ENCODE data around the gene LONP2. TPM values are rescaled to one million over a fixed set of nuclear protein-coding genes. Genes with fewer than 3 reads are reported as not detected.
A peak's percentile ranks its signal among the peaks of the same experiment; 100 is the strongest.
"Not testable (repeated sequence)": the region's sequence is repeated elsewhere in the genome, so short reads cannot be mapped to it uniquely, and the experiment has no call there.

LONP2 gene
- total RNA-seq, 2 donors from 2014 or later: 54.3 to 71.6 TPM

DNA sequence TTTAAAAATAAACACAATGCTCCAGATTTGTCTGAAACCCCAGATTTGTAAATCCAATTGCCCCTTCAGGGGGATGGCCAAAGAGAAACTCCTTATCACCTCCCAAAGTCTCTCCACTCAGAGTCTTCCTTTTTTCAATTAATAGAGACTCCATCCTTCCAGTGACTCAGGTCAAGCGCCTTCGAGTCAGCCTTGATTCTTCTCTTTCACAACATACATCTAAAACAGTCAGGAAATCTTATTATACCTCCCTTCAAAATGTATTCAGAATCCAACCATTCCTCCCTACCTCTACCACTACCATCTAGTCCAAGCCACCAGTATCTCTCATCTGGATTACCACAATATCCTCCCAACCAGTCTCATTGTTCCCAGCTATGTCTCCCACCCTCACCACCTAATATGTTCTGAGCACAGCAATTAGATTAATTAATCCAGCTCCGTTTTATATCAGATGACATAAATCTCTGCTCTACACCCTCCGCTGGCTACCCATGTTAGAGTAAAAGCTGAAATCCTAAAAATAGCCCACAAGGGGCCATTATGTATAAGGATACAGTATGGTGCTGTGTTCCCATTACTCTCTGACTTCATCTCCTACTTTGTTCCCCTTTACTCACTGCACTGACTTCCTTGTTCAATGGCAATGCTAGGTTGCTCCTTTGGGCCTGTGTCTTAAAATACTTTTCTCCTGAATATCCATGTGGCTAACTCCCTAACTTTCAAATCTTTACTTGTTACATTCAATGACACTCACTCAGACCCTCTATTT lies 129.3 kb downstream of the LONP2 start:
- intact Hi-C loops (cut with DNase I): no loop called here
- peak in 1 of 2 donors; percentile 60 for ATAC-seq
- DNase-seq: no peak

DNA sequence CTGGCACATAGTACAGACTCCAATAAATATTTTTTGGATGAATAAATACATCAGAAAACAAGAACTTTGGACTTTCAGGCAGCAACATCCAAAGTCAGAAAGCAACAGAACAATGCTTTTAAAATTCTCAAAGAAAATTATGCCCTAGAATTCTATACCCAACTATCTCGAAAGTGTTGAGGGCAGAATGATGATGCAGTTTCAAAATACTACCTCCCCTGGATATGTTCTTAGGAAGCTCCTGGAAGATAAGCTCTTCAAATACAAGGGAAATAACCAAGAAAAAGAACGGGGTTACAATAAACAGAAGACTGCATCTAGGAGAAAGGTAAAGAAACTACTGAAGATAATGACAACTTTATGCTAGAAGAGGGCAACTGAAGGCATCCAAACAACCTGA lies 130.2 kb downstream of the LONP2 start:
- ATAC-seq (peak in 1 of 2 donors; percentile 12), DNase-seq (no peak)
- intact Hi-C loops (cut with DNase I): no loop called here

DNA sequence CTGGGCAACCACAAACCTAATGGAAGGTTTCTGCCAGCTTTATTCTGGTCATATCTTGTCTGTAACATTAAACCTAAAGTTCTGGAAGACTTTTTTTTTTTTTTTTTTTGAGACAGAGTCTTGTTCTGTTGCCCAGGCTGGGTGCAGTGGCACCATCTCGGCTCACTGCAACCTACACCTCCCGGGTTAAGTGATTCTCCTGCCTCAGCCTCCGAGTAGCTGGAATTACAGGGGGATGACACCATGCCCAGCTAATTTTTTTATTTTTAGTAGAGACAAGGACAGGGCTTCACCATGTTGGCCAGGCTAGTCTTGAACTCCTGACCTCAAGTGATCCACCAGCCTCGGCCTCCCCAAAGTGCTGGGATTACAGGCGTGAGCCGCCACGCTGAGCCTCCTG lies 133.2 kb downstream of the LONP2 start:
- intact Hi-C loops (cut with DNase I); DNase-seq; ATAC-seq: not testable (repeated sequence)

GRCh38 chr16:48378276-48378675 lies 134.2 kb downstream of the LONP2 start:
- intact Hi-C loops (cut with DNase I): no loop called here
- DNase-seq (no peak), ATAC-seq (no peak)

GRCh38 chr16:48378836-48379235 lies 134.7 kb downstream of the LONP2 start:
- intact Hi-C loops (cut with DNase I): no loop called here
- peak; percentile 6 to 13 for ATAC-seq
- DNase-seq: no peak

DNA sequence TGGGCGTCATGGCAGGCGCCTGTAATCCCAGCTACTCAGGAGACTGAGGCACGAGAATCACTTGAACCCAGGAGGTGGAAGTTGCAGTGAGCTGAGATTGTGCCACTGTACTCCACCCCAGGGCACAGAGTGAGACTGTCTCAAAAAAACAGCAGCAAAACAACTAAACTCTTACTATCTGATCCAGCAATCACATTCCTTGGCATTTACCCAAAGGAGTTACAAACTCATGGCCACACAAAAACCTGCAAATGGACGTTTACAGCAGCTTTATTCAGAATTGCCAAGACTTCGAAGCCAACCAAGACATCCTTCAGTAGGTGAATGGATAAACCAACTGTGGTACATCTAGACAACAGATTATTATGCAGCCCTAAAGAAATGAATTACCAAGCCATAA lies 137.1 kb downstream of the LONP2 start:
- no peak for ATAC-seq
- intact Hi-C loops (cut with DNase I): loop anchor here in 1 of 2 donors (10.0 kb wide), 1 partner anchor 154 kb away; no protein-coding TSS in a partner anchor
- no peak for DNase-seq

- no peak for ATAC-seq
- intact Hi-C loops (cut with DNase I): loop anchor here in 1 of 2 donors (10.0 kb wide), 1 partner anchor 153 kb away; no protein-coding TSS in a partner anchor
- no peak for DNase-seq
Observed at GRCh38 chr16:48382131-48382530, 138.0 kb downstream of the LONP2 start.

DNA sequence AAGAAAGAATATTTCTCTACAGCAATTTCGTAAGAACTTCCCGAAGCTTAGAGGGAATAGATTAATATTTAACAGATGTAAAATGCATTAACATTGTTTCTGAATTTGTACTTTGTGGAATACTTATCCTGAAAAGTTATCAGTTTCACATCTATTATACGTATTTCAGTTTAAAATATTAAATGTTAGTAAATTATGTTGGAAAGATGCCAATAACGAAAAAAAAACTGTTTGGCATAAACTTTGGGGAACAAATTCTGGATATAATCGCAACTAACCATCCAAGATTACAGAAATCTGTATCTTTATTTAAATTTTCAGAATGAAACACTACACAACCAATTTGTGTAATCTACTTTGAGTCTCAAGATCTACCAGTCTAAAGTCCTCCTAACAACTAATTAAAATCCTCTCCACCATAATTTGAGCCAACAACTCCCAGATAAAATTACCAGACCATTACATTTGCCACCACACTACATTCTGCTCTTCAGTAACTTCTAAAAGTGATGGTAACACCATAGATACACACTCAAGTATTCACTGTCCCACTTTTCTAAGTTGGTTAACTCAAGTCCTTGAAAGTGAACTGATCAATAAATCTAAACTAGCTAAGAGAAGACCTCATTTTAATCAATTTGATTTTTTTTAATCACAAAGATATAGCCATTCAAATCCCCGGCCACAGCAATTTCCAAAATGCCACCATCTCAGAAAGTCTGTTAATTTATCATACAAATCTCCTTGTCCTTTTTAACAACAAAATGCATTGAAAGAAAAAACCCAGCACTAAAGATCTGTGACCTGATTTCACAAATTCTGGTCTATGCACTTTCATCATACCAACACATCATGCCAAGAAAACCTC lies 139.1 kb downstream of the LONP2 start:
- intact Hi-C loops (cut with DNase I): loop anchor here in 1 of 2 donors (10.0 kb wide), 1 partner anchor 152 kb away; no protein-coding TSS in a partner anchor

DNA sequence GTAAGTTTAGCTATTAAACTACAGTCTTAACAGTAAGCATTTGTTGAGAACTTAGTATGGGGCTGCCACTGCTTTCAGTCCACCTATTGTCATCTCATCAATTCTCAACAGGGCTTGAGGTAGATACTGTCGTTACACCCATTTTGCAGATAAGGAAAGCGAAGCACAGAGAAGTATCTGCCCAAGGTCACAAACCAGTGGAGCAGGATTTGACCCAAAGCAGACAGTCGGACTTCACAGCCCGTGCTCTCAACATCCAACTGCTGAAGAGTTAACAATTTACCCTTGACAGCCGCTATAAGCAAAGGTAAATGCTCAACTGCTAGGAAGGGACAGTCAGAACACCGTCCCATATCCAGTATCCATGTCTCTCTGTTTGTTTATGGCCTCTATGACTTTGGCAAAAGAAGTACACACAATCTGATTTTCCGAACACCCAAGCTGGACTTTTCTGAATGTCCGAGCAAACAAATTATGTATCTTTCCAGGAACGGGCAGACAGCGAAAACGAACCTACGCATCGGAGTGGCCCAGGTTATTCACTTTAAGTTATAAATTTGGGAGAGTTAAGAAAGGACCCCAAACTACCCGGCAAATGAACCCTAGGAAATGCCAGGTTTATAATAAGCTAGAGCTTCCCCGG lies 139.9 kb downstream of the LONP2 start:
- intact Hi-C loops (cut with DNase I): loop anchor here in 1 of 2 donors (10.0 kb wide), 1 partner anchor 151 kb away; no protein-coding TSS in a partner anchor
- no peak for DNase-seq
- ATAC-seq: no peak

More for the DNA sequence above, 139.1 kb downstream of the LONP2 start:
- ATAC-seq (no peak), DNase-seq (no peak)

GRCh38 chr16:48384520-48385252 lies 140.6 kb downstream of the LONP2 start:
- intact Hi-C loops (cut with DNase I): loop anchor here in 1 of 2 donors (10.0 kb wide), 1 partner anchor 150 kb away; no protein-coding TSS in a partner anchor
- peak; percentile 51 to 69 for ATAC-seq
- DNase-seq: peak; percentile 72

DNA sequence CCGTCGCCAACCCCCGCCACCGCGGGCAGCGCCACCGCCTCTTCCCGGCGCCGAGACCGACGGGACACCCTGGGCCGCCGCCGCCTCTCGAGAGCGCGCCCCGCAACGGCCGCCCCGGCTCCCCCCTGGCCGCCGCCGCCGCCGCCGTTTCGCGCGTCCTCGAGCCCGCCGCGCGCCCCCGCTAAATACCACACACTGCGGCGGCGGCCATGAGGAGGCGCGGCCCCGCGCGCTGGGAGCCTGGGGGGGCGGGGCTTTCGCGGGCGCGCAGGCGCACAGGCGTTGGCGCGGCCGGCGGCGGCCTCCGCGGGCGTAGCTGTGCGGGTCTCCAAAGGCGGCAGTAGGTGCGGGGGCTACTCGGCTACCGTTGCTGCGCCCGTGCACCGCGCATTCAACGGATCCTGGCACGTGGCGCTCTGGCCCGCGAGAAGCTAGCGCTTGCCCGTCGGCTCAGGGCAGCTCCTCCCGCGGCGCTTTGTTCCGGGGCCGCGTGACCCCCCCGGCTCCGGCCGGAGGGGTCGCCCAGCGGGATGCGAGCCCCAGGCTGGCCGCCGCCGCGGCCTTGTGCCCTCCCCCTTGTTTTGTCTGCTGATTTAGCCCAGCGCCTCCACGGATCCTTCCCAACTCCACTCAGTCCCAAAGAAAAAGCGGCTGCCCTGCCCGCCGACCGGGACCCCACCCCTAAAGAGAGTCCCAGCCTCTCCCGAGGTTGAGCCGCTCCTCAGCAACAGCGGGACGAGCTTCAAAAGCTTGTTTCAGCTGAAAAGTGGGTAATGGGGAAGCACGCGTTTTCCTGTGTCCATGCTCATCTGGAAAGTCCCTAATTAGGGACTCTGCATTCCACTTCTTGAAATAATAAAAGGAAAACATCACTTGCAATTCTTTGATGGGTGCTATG lies 141.4 kb downstream of the LONP2 start, which contains the start of gene SIAH1:
SIAH1 (minus strand) TSS at position 161 of the 898 bp plus-strand sequence. CDS start 22,985 bp downstream, outside the sequence.
- peak; percentile 93 to 96 for ATAC-seq
- intact Hi-C loops (cut with DNase I): loop anchor here in 1 of 2 donors (10.0 kb wide), 1 partner anchor 149 kb away; no protein-coding TSS in a partner anchor
- peak; percentile 88 for DNase-seq

GRCh38 chr16:48386559-48387312 lies 142.6 kb downstream of the LONP2 start:
- DNase-seq (no peak), ATAC-seq (no peak)
- intact Hi-C loops (cut with DNase I): loop anchor here in 1 of 2 donors (10.0 kb wide), 1 partner anchor 148 kb away; no protein-coding TSS in a partner anchor

DNA sequence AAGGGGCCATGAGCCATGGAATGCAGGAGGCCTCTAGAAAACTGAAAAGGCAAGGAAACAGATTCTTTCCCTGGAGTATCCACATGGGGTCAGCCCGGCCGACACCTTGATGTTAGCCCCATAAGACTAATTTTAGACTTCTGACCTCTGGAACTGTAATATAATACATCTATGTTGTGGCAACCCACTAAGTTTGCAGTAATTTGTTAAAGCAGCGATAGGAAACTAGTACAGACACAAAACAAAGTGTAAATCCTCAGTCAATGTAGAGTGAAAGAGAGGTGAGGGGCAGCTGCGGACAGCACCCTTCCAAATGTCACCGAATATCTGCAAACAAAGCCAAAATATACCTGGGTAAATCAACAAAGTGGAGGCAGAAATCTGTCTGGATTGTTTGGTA lies 148.3 kb downstream of the LONP2 start:
- intact Hi-C loops (cut with DNase I): no loop called here
- ATAC-seq (no peak), DNase-seq (no peak)

DNA sequence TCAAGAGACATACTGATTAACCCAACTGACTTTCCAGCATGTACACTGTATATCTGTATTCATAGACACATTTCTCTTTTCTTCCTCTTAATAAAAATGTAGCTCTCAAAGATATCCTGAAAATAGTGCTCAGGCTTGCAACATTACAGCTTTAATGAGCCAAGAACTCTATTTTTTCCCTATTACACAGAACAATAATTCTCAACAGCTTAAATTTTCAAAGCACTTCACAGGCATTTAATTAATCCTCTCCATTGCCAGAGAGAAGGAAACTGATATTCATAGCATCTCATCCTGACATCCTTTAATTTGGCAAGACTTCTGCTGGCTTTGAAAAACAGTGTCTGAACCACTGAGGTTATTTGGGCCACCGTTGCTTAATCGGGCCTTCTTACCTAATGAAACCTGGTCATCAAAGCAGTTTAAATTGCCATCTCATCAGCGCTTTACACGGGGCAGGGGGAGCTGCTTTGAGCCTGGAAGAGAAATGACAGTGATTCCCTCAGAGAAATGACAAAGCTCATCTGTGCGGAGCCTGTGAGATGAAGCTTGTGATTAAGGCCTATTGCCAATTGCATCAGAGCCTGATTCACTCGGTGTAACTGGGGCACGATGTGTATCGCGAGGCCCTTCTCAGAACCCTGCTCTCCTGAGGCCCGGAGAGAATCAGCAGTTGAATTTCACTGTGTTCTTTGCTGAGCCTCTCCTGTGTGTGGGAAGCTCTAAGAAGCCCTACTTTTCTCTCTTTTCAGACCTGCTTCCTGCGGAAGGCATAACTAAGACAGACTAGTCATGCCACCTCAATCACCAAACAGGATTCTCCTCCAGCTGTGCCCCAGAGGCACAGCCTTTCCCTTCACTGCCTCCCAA lies 149.6 kb downstream of the LONP2 start:
- intact Hi-C loops (cut with DNase I): no loop called here
- peak; percentile 54 to 55 for ATAC-seq
- no peak for DNase-seq

GRCh38 chr16:48394355-48394703 lies 150.2 kb downstream of the LONP2 start:
- no peak for DNase-seq
- intact Hi-C loops (cut with DNase I): no loop called here
- no peak for ATAC-seq

DNA sequence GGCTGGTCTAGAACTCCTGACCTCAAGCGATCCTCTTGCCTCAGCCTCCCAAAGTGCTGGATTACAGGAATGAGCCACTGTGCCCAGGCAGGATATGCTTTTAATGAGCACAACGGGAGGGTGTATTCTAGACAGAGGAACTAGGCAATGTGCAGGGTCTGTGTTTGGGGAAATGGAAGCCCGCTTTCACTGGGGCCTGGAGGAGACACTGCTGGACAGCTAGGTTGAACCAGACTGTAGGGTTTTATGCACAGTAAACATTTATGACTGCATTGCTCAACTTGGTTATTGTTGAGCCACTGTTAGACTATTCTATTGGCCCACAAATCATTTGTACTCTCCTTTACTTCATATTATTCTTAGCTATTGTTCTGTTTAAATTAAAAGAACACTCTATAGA lies 151.3 kb downstream of the LONP2 start:
- ATAC-seq (peak; percentile 19 to 36), DNase-seq (no peak)
- intact Hi-C loops (cut with DNase I): no loop called here
